Measurements from ENCODE around the gene S1PR1. TPM values are rescaled to one million over a fixed set of nuclear protein-coding genes. Genes with fewer than 3 reads are reported as not detected.
"Not testable (repeated sequence)": the region's sequence is repeated elsewhere in the genome, so short reads cannot be mapped to it uniquely, and the experiment has no call there.

Gene S1PR1
- total RNA-seq (17.1 TPM), polyA plus RNA-seq (45.6 TPM)
- long read RNA-seq, donor 1, partial matches to known transcripts: 0 of 1 reads
- long read RNA-seq, donor 1, other reads (novel, unspliced or antisense): 0 of 1 reads
- long read RNA-seq, donor 2, transcript S1PR1-201 (2 exons, 2,909 nt): major isoform, 11 of 14 reads
- long read RNA-seq, donor 2, partial matches to known transcripts: 0 of 14 reads
- long read RNA-seq, donor 2, other reads (novel, unspliced or antisense): 0 of 14 reads
- long read RNA-seq, donor 3, transcript S1PR1-201 (2 exons, 2,909 nt): major isoform, 15 of 18 reads
- long read RNA-seq, donor 3, partial matches to known transcripts: 0 of 18 reads
- long read RNA-seq, donor 3, other reads (novel, unspliced or antisense): 0 of 18 reads
- long read RNA-seq, donor 4, transcript S1PR1-201 (2 exons, 2,909 nt): major isoform, 7 of 9 reads
- long read RNA-seq, donor 4, partial matches to known transcripts: 0 of 9 reads
- long read RNA-seq, donor 4, other reads (novel, unspliced or antisense): 0 of 9 reads
- long read RNA-seq, donor 5, transcript S1PR1-201 (2 exons, 2,909 nt): major isoform, 27 of 43 reads
- long read RNA-seq, donor 5, partial matches to known transcripts: 14 of 43 reads
- long read RNA-seq, donor 5, other reads (novel, unspliced or antisense): 0 of 43 reads
- long read RNA-seq, donor 6, transcript S1PR1-201 (2 exons, 2,909 nt): major isoform, 7 of 9 reads
- long read RNA-seq, donor 6, partial matches to known transcripts: 0 of 9 reads
- long read RNA-seq, donor 6, other reads (novel, unspliced or antisense): 0 of 9 reads
- long read RNA-seq, donor 7, transcript S1PR1-201 (2 exons, 2,909 nt): major isoform, 13 of 27 reads
- long read RNA-seq, donor 7, partial matches to known transcripts: 13 of 27 reads
- long read RNA-seq, donor 7, other reads (novel, unspliced or antisense): 0 of 27 reads
- long read RNA-seq, donor 8, partial matches to known transcripts: 7 of 13 reads
- long read RNA-seq, donor 8, other reads (novel, unspliced or antisense): 0 of 13 reads
- long read RNA-seq, donor 9, partial matches to known transcripts: 0 of 3 reads
- long read RNA-seq, donor 9, other reads (novel, unspliced or antisense): 0 of 3 reads
- long read RNA-seq, donor 10, transcript S1PR1-201 (2 exons, 2,909 nt): major isoform, 8 of 9 reads
- long read RNA-seq, donor 10, partial matches to known transcripts: 0 of 9 reads
- long read RNA-seq, donor 10, other reads (novel, unspliced or antisense): 0 of 9 reads

- Histone ChIP-seq H3K27me3 (ENCODE audit: control insufficient read depth in 2 of 2, insufficient read depth in 1 of 2, low read length in 1 of 2) (peaks cover 0 to 25% of the 10 kb centered on the region in 2 donors), H3K36me3 (ENCODE audit: control insufficient read depth in 2 of 2, insufficient read depth in 2 of 2, low read length in 1 of 2) (peaks cover 7 to 15% of the 10 kb centered on the region in 2 donors), H3K4me3 (ENCODE audit: low read length in 2 of 2) (peak within 1 kb of the TSS; percentile 69 to 79), H3K27ac (ENCODE audit: low read depth in 1 of 2, low read length in 1 of 2) (peak within 1 kb of the TSS; percentile 84 to 88), H3K9me3 (ENCODE audit: control insufficient read depth in 2 of 2, insufficient read depth in 1 of 2, low read length in 1 of 2) (peaks cover 0 to 1% of the 10 kb centered on the region in 2 donors), H3K4me1 (ENCODE audit: control insufficient read depth in 2 of 2, insufficient read depth in 2 of 2, low read length in 2 of 2) (peaks cover 8 to 38% of the 10 kb centered on the region in 2 donors)
- under 1% methylated on average over 46 of the region's 46 CpGs for WGBS
- DNase-seq (ENCODE audit: low read depth in 6 of 9, low spot score in 9 of 9): peak in 5 of 9 donors; percentile 23 to 79 (median 53)
Measured at GRCh38 chr1:101236516-101237228, at the start of gene S1PR1. TSS of gene S1PR1 (plus strand) at chr1:101237019. CDS start at chr1:101238985, 1,966 bp downstream.

- no peak overlapping the region for H3K4me3 ChIP-seq (ENCODE audit: low read length in 2 of 2)
- H3K4me1 ChIP-seq (ENCODE audit: control insufficient read depth in 2 of 2, insufficient read depth in 2 of 2, low read length in 2 of 2): no peaks in the 10 kb centered on the region
- no peaks in the 10 kb centered on the region for H3K36me3 ChIP-seq (ENCODE audit: control insufficient read depth in 2 of 2, insufficient read depth in 2 of 2, low read length in 1 of 2)
- no peaks in the 10 kb centered on the region for H3K9me3 ChIP-seq (ENCODE audit: control insufficient read depth in 2 of 2, insufficient read depth in 1 of 2, low read length in 1 of 2)
- no peaks in the 10 kb centered on the region for H3K27me3 ChIP-seq (ENCODE audit: control insufficient read depth in 2 of 2, insufficient read depth in 1 of 2, low read length in 1 of 2)
- DNase-seq (ENCODE audit: low read depth in 6 of 9, low spot score in 9 of 9): no peak
- no peak overlapping the region for H3K27ac ChIP-seq (ENCODE audit: low read depth in 1 of 2, low read length in 1 of 2)
Measured at GRCh38 chr1:101187297-101187696, 49.5 kb upstream of the S1PR1 start.

GRCh38 chr1:101188331-101188730 is 48.5 kb upstream of the S1PR1 start:
- no peaks in the 10 kb centered on the region for H3K9me3 ChIP-seq (ENCODE audit: control insufficient read depth in 2 of 2, insufficient read depth in 1 of 2, low read length in 1 of 2)
- H3K27ac ChIP-seq (ENCODE audit: low read depth in 1 of 2, low read length in 1 of 2): no peak overlapping the region
- no peaks in the 10 kb centered on the region for H3K4me1 ChIP-seq (ENCODE audit: control insufficient read depth in 2 of 2, insufficient read depth in 2 of 2, low read length in 2 of 2)
- no peaks in the 10 kb centered on the region for H3K36me3 ChIP-seq (ENCODE audit: control insufficient read depth in 2 of 2, insufficient read depth in 2 of 2, low read length in 1 of 2)
- H3K27me3 ChIP-seq (ENCODE audit: control insufficient read depth in 2 of 2, insufficient read depth in 1 of 2, low read length in 1 of 2): no peaks in the 10 kb centered on the region
- H3K4me3 ChIP-seq (ENCODE audit: low read length in 2 of 2): no peak overlapping the region
- 97% methylated on average over 1 of the region's 1 CpG for WGBS
- DNase-seq (ENCODE audit: low read depth in 6 of 9, low spot score in 9 of 9): no peak

GRCh38 chr1:101188968-101189367 is 47.9 kb upstream of the S1PR1 start:
- H3K9me3 ChIP-seq (ENCODE audit: control insufficient read depth in 2 of 2, insufficient read depth in 1 of 2, low read length in 1 of 2); H3K27ac ChIP-seq (ENCODE audit: low read depth in 1 of 2, low read length in 1 of 2); H3K4me1 ChIP-seq (ENCODE audit: control insufficient read depth in 2 of 2, insufficient read depth in 2 of 2, low read length in 2 of 2); DNase-seq (ENCODE audit: low read depth in 6 of 9, low spot score in 9 of 9); H3K4me3 ChIP-seq (ENCODE audit: low read length in 2 of 2); H3K36me3 ChIP-seq (ENCODE audit: control insufficient read depth in 2 of 2, insufficient read depth in 2 of 2, low read length in 1 of 2); H3K27me3 ChIP-seq (ENCODE audit: control insufficient read depth in 2 of 2, insufficient read depth in 1 of 2, low read length in 1 of 2): not testable (repeated sequence)

GRCh38 chr1:101190441-101190840 is 46.4 kb upstream of the S1PR1 start:
- 92% methylated on average over 4 of the region's 4 CpGs for WGBS

GRCh38 chr1:101191049-101191448 is 45.8 kb upstream of the S1PR1 start:
- Histone ChIP-seq H3K27me3 (ENCODE audit: control insufficient read depth in 2 of 2, insufficient read depth in 1 of 2, low read length in 1 of 2) (no peaks in the 10 kb centered on the region), H3K27ac (ENCODE audit: low read depth in 1 of 2, low read length in 1 of 2) (no peak overlapping the region), H3K4me3 (ENCODE audit: low read length in 2 of 2) (no peak overlapping the region), H3K4me1 (ENCODE audit: control insufficient read depth in 2 of 2, insufficient read depth in 2 of 2, low read length in 2 of 2) (no peaks in the 10 kb centered on the region), H3K36me3 (ENCODE audit: control insufficient read depth in 2 of 2, insufficient read depth in 2 of 2, low read length in 1 of 2) (no peaks in the 10 kb centered on the region), H3K9me3 (ENCODE audit: control insufficient read depth in 2 of 2, insufficient read depth in 1 of 2, low read length in 1 of 2) (no peaks in the 10 kb centered on the region)
- no peak for DNase-seq (ENCODE audit: low read depth in 6 of 9, low spot score in 9 of 9)

More at GRCh38 chr1:101190441-101190840, 46.4 kb upstream of the S1PR1 start:
- Histone ChIP-seq H3K4me1 (ENCODE audit: control insufficient read depth in 2 of 2, insufficient read depth in 2 of 2, low read length in 2 of 2) (no peaks in the 10 kb centered on the region), H3K27ac (ENCODE audit: low read depth in 1 of 2, low read length in 1 of 2) (no peak overlapping the region), H3K4me3 (ENCODE audit: low read length in 2 of 2) (no peak overlapping the region), H3K9me3 (ENCODE audit: control insufficient read depth in 2 of 2, insufficient read depth in 1 of 2, low read length in 1 of 2) (no peaks in the 10 kb centered on the region), H3K36me3 (ENCODE audit: control insufficient read depth in 2 of 2, insufficient read depth in 2 of 2, low read length in 1 of 2) (no peaks in the 10 kb centered on the region), H3K27me3 (ENCODE audit: control insufficient read depth in 2 of 2, insufficient read depth in 1 of 2, low read length in 1 of 2) (no peaks in the 10 kb centered on the region)
- no peak for DNase-seq (ENCODE audit: low read depth in 6 of 9, low spot score in 9 of 9)

GRCh38 chr1:101193733-101194169 is 43.1 kb upstream of the S1PR1 start:
- Histone ChIP-seq H3K4me3 (ENCODE audit: low read length in 2 of 2) (no peak overlapping the region), H3K27me3 (ENCODE audit: control insufficient read depth in 2 of 2, insufficient read depth in 1 of 2, low read length in 1 of 2) (no peaks in the 10 kb centered on the region), H3K36me3 (ENCODE audit: control insufficient read depth in 2 of 2, insufficient read depth in 2 of 2, low read length in 1 of 2) (no peaks in the 10 kb centered on the region), H3K4me1 (ENCODE audit: control insufficient read depth in 2 of 2, insufficient read depth in 2 of 2, low read length in 2 of 2) (no peaks in the 10 kb centered on the region), H3K9me3 (ENCODE audit: control insufficient read depth in 2 of 2, insufficient read depth in 1 of 2, low read length in 1 of 2) (no peaks in the 10 kb centered on the region), H3K27ac (ENCODE audit: low read depth in 1 of 2, low read length in 1 of 2) (no peak overlapping the region)
- WGBS: 96% methylated on average over 4 of the region's 4 CpGs
- DNase-seq (ENCODE audit: low read depth in 6 of 9, low spot score in 9 of 9): no peak

- Histone ChIP-seq H3K27ac (ENCODE audit: low read depth in 1 of 2, low read length in 1 of 2) (no peak overlapping the region), H3K27me3 (ENCODE audit: control insufficient read depth in 2 of 2, insufficient read depth in 1 of 2, low read length in 1 of 2) (no peaks in the 10 kb centered on the region), H3K4me3 (ENCODE audit: low read length in 2 of 2) (no peak overlapping the region), H3K36me3 (ENCODE audit: control insufficient read depth in 2 of 2, insufficient read depth in 2 of 2, low read length in 1 of 2) (no peaks in the 10 kb centered on the region), H3K4me1 (ENCODE audit: control insufficient read depth in 2 of 2, insufficient read depth in 2 of 2, low read length in 2 of 2) (no peaks in the 10 kb centered on the region), H3K9me3 (ENCODE audit: control insufficient read depth in 2 of 2, insufficient read depth in 1 of 2, low read length in 1 of 2) (no peaks in the 10 kb centered on the region)
- WGBS: 96% methylated on average over 1 of the region's 1 CpG
- no peak for DNase-seq (ENCODE audit: low read depth in 6 of 9, low spot score in 9 of 9)
Measured at GRCh38 chr1:101194746-101195145, 42.1 kb upstream of the S1PR1 start.
